ENCODE data around the gene TAF5L.
"Not testable (repeated sequence)": the region's sequence is repeated elsewhere in the genome, so short reads cannot be mapped to it uniquely, and the experiment has no call there.

The TAF5L gene

GRCh38 chr1:229603371-229604005 lies 22.4 kb downstream of the TAF5L start:
- no peaks in the 10 kb centered on the region for H3K27me3 ChIP-seq (replicated peaks; ENCODE audit: control insufficient read depth, insufficient read depth, low read length)

GRCh38 chr1:229600229-229600628 lies 25.7 kb downstream of the TAF5L start:
- Histone ChIP-seq H3K4me3 (ENCODE audit: low read length) (no peak overlapping the region), H3K4me1 (ENCODE audit: control insufficient read depth, insufficient read depth, low read length) (peaks cover 37% of the 10 kb centered on the region), H3K9ac (ENCODE audit: low read length) (no peak overlapping the region), H3K27me3 (replicated peaks; ENCODE audit: control insufficient read depth, insufficient read depth, low read length) (no peaks in the 10 kb centered on the region), H3K9me3 (ENCODE audit: control insufficient read depth, low read length) (no peaks in the 10 kb centered on the region), H3K36me3 (ENCODE audit: control insufficient read depth, insufficient read depth, low read length, severe bottlenecking) (peaks cover 58% of the 10 kb centered on the region)
- DNase-seq (ENCODE audit: low read depth): no peak

More at GRCh38 chr1:229603371-229604005, 22.4 kb downstream of the TAF5L start:
- peaks cover 89% of the 10 kb centered on the region for H3K36me3 ChIP-seq (ENCODE audit: control insufficient read depth, insufficient read depth, low read length, severe bottlenecking)
- DNase-seq (ENCODE audit: low read depth): no peak
- H3K9ac ChIP-seq (ENCODE audit: low read length): no peak overlapping the region
- peaks cover 12% of the 10 kb centered on the region for H3K4me1 ChIP-seq (ENCODE audit: control insufficient read depth, insufficient read depth, low read length)
- no peak overlapping the region for H3K4me3 ChIP-seq (ENCODE audit: low read length)
- H3K9me3 ChIP-seq (ENCODE audit: control insufficient read depth, low read length): no peaks in the 10 kb centered on the region

GRCh38 chr1:229599218-229599954 lies 26.5 kb downstream of the TAF5L start:
- peaks cover 37% of the 10 kb centered on the region for H3K4me1 ChIP-seq (ENCODE audit: control insufficient read depth, insufficient read depth, low read length)
- no peaks in the 10 kb centered on the region for H3K27me3 ChIP-seq (replicated peaks; ENCODE audit: control insufficient read depth, insufficient read depth, low read length)
- DNase-seq (ENCODE audit: low read depth): no peak
- peaks cover 58% of the 10 kb centered on the region for H3K36me3 ChIP-seq (ENCODE audit: control insufficient read depth, insufficient read depth, low read length, severe bottlenecking)
- no peaks in the 10 kb centered on the region for H3K9me3 ChIP-seq (ENCODE audit: control insufficient read depth, low read length)
- H3K4me3 ChIP-seq (ENCODE audit: low read length): no peak overlapping the region
- H3K9ac ChIP-seq (ENCODE audit: low read length): no peak overlapping the region

GRCh38 chr1:229597877-229598276 lies 28.0 kb downstream of the TAF5L start:
- peaks cover 55% of the 10 kb centered on the region for H3K36me3 ChIP-seq (ENCODE audit: control insufficient read depth, insufficient read depth, low read length, severe bottlenecking)

GRCh38 chr1:229596925-229597699 lies 28.8 kb downstream of the TAF5L start:
- peak overlapping the region; percentile 71 for H3K4me3 ChIP-seq (ENCODE audit: low read length)
- peaks cover 51% of the 10 kb centered on the region for H3K36me3 ChIP-seq (ENCODE audit: control insufficient read depth, insufficient read depth, low read length, severe bottlenecking)
- DNase-seq (ENCODE audit: low read depth): peak; percentile 62
- H3K27me3 ChIP-seq (replicated peaks; ENCODE audit: control insufficient read depth, insufficient read depth, low read length): no peaks in the 10 kb centered on the region
- H3K4me1 ChIP-seq (ENCODE audit: control insufficient read depth, insufficient read depth, low read length): peaks cover 37% of the 10 kb centered on the region
- H3K9ac ChIP-seq (ENCODE audit: low read length): peak overlapping the region; percentile 53
- no peaks in the 10 kb centered on the region for H3K9me3 ChIP-seq (ENCODE audit: control insufficient read depth, low read length)

More at GRCh38 chr1:229597877-229598276, 28.0 kb downstream of the TAF5L start:
- H3K27me3 ChIP-seq (replicated peaks; ENCODE audit: control insufficient read depth, insufficient read depth, low read length): no peaks in the 10 kb centered on the region
- H3K9ac ChIP-seq (ENCODE audit: low read length): peak overlapping the region; percentile 53
- no peak for DNase-seq (ENCODE audit: low read depth)
- H3K4me1 ChIP-seq (ENCODE audit: control insufficient read depth, insufficient read depth, low read length): peaks cover 37% of the 10 kb centered on the region
- H3K4me3 ChIP-seq (ENCODE audit: low read length): peak overlapping the region; percentile 71
- H3K9me3 ChIP-seq (ENCODE audit: control insufficient read depth, low read length): no peaks in the 10 kb centered on the region

GRCh38 chr1:229595876-229596275 lies 30.0 kb downstream of the TAF5L start:
- Histone ChIP-seq H3K36me3 (ENCODE audit: control insufficient read depth, insufficient read depth, low read length, severe bottlenecking) (peaks cover 39% of the 10 kb centered on the region), H3K4me1 (ENCODE audit: control insufficient read depth, insufficient read depth, low read length) (peaks cover 37% of the 10 kb centered on the region)
- not testable (repeated sequence) for H3K4me3 ChIP-seq (ENCODE audit: low read length); H3K9ac ChIP-seq (ENCODE audit: low read length); H3K9me3 ChIP-seq (ENCODE audit: control insufficient read depth, low read length); H3K27me3 ChIP-seq (replicated peaks; ENCODE audit: control insufficient read depth, insufficient read depth, low read length); DNase-seq (ENCODE audit: low read depth)

- H3K4me3 ChIP-seq (ENCODE audit: low read length): no peak overlapping the region
- peaks cover 25% of the 10 kb centered on the region for H3K36me3 ChIP-seq (ENCODE audit: control insufficient read depth, insufficient read depth, low read length, severe bottlenecking)
- no peak for DNase-seq (ENCODE audit: low read depth)
- peaks cover 33% of the 10 kb centered on the region for H3K4me1 ChIP-seq (ENCODE audit: control insufficient read depth, insufficient read depth, low read length)
- no peak overlapping the region for H3K9ac ChIP-seq (ENCODE audit: low read length)
- no peaks in the 10 kb centered on the region for H3K9me3 ChIP-seq (ENCODE audit: control insufficient read depth, low read length)
- no peaks in the 10 kb centered on the region for H3K27me3 ChIP-seq (replicated peaks; ENCODE audit: control insufficient read depth, insufficient read depth, low read length)
Observed at GRCh38 chr1:229594227-229595008, 31.5 kb downstream of the TAF5L start.

- Histone ChIP-seq H3K9me3 (ENCODE audit: control insufficient read depth, low read length) (no peaks in the 10 kb centered on the region), H3K9ac (ENCODE audit: low read length) (no peak overlapping the region), H3K4me3 (ENCODE audit: low read length) (no peak overlapping the region), H3K4me1 (ENCODE audit: control insufficient read depth, insufficient read depth, low read length) (peaks cover 27% of the 10 kb centered on the region), H3K27me3 (replicated peaks; ENCODE audit: control insufficient read depth, insufficient read depth, low read length) (no peaks in the 10 kb centered on the region), H3K36me3 (ENCODE audit: control insufficient read depth, insufficient read depth, low read length, severe bottlenecking) (peaks cover 25% of the 10 kb centered on the region)
- no peak for DNase-seq (ENCODE audit: low read depth)
Observed at GRCh38 chr1:229593800-229594199, 32.1 kb downstream of the TAF5L start.

GRCh38 chr1:229590119-229590518 lies 35.8 kb downstream of the TAF5L start:
- no peak for DNase-seq (ENCODE audit: low read depth)
- Histone ChIP-seq H3K27me3 (replicated peaks; ENCODE audit: control insufficient read depth, insufficient read depth, low read length) (no peaks in the 10 kb centered on the region), H3K4me1 (ENCODE audit: control insufficient read depth, insufficient read depth, low read length) (no peaks in the 10 kb centered on the region), H3K9me3 (ENCODE audit: control insufficient read depth, low read length) (no peaks in the 10 kb centered on the region), H3K36me3 (ENCODE audit: control insufficient read depth, insufficient read depth, low read length, severe bottlenecking) (peaks cover 23% of the 10 kb centered on the region), H3K9ac (ENCODE audit: low read length) (no peak overlapping the region), H3K4me3 (ENCODE audit: low read length) (no peak overlapping the region)

- Histone ChIP-seq H3K9me3 (ENCODE audit: control insufficient read depth, low read length) (no peaks in the 10 kb centered on the region), H3K27me3 (replicated peaks; ENCODE audit: control insufficient read depth, insufficient read depth, low read length) (no peaks in the 10 kb centered on the region), H3K36me3 (ENCODE audit: control insufficient read depth, insufficient read depth, low read length, severe bottlenecking) (no peaks in the 10 kb centered on the region), H3K4me1 (ENCODE audit: control insufficient read depth, insufficient read depth, low read length) (peaks cover 7% of the 10 kb centered on the region), H3K9ac (ENCODE audit: low read length) (no peak overlapping the region), H3K4me3 (ENCODE audit: low read length) (no peak overlapping the region)
- DNase-seq (ENCODE audit: low read depth): no peak
Observed at GRCh38 chr1:229585338-229585737, 40.6 kb downstream of the TAF5L start.
